Subcutaneous abdominal adipose tissue (tissue), 5 donors: ENCODE measurements around the gene HMGB3.
"Not testable (repeated sequence)": the region's sequence is repeated elsewhere in the genome, so short reads cannot be mapped to it uniquely, and the experiment has no call there.

Experiments
- H3K27ac ChIP-seq: one replicate; pipeline ENCODE4 v1.7.0; 2013; ENCODE audit warnings: low read depth, mild to moderate bottlenecking, inconsistent platforms, low read length, moderate library complexity
- H3K27me3 ChIP-seq, 5 donors: one replicate each; pipeline ENCODE4 v1.7.0; 2013; ENCODE audit warnings: low read length in 5 of 5, inconsistent platforms in 1 of 5; ENCODE audit not compliant: control insufficient read depth in 5 of 5, insufficient read depth in 4 of 5
- H3K36me3 ChIP-seq, 5 donors: one replicate each; pipeline ENCODE4 v1.7.0; 2013; ENCODE audit warnings: low read length in 5 of 5; ENCODE audit not compliant: control insufficient read depth in 5 of 5, insufficient read depth in 5 of 5
- H3K4me1 ChIP-seq, 5 donors: one replicate each; pipeline ENCODE4 v1.7.0; 2013; ENCODE audit warnings: low read length in 5 of 5, mild to moderate bottlenecking in 3 of 5, moderate library complexity in 1 of 5; ENCODE audit not compliant: control insufficient read depth in 5 of 5, insufficient read depth in 5 of 5
- H3K4me3 ChIP-seq, 5 donors: one replicate each; pipeline ENCODE4 v1.7.0; 2013; ENCODE audit warnings: low read length in 5 of 5, low read depth in 1 of 5
- H3K9ac ChIP-seq, 5 donors: one replicate each; pipeline ENCODE4 v1.7.0; 2013; ENCODE audit warnings: low read length in 5 of 5, mild to moderate bottlenecking in 4 of 5, moderate library complexity in 3 of 5
- H3K9me3 ChIP-seq, 5 donors: one replicate each; pipeline ENCODE4 v1.7.0; 2013; ENCODE audit warnings: low read length in 5 of 5; ENCODE audit not compliant: control insufficient read depth in 5 of 5
- donor health status: healthy.
- donor health status: healthy.
- donor health status: healthy.
- donor health status: healthy.
- donor health status: healthy.

Gene HMGB3

DNA sequence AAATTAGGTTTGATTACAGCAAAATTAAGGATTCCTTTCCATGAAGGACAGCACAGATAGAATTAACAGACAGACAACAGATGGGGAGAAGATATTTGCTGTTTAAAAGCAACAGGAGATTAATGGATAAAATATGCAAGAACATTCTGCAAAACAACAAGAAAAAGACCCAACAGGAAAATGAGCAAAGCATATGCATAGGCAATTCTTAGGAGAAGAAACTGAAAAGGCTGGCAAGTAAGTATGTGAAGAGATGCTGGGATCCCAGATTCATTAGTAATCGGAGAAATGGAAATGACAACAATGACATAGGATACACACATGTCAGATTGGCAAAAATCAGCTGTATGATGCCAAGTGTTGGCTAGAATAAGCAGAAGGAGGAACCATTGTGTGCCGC is 27.5 kb upstream of the HMGB3 start:
- H3K27me3 ChIP-seq, result peaks cover 0 to 16% (median 10%) of the 10 kb centered on the region in 5 donors
- H3K4me3 ChIP-seq, result no peak overlapping the region
- H3K9me3 ChIP-seq, result peaks cover 3 to 9% (median 6%) of the 10 kb centered on the region in 5 donors
- H3K27ac ChIP-seq, result no peak overlapping the region
- no peaks in the 10 kb centered on the region for H3K36me3 ChIP-seq
- H3K9ac ChIP-seq, result no peak overlapping the region
- no peaks in the 10 kb centered on the region for H3K4me1 ChIP-seq

DNA sequence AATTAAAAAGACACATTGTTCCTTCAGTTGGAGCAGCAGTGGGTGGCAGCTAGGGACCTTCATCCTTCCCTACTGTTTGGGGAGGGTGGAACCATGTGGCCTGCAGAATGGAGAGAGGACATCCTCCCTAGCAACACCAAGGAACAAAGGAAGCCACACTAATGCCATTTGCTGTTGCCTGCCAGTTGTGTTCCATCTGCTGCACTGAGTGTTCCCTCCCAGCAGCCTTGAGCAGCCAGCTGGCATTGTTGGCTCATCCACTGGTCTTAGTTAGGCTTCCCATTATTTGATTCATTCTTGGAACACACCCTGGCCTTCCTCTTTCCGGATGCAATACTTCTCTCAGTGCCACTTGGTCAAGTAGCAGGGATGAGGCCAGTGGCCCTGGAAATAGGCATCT is 25.0 kb upstream of the HMGB3 start:
- H3K4me1 ChIP-seq, result no peaks in the 10 kb centered on the region
- peaks cover 0 to 9% (median 0%) of the 10 kb centered on the region in 5 donors for H3K27me3 ChIP-seq
- no peak overlapping the region for H3K9ac ChIP-seq
- H3K27ac ChIP-seq, result no peak overlapping the region
- peaks cover 3 to 9% (median 6%) of the 10 kb centered on the region in 5 donors for H3K9me3 ChIP-seq
- H3K36me3 ChIP-seq, result no peaks in the 10 kb centered on the region
- H3K4me3 ChIP-seq, result no peak overlapping the region

DNA sequence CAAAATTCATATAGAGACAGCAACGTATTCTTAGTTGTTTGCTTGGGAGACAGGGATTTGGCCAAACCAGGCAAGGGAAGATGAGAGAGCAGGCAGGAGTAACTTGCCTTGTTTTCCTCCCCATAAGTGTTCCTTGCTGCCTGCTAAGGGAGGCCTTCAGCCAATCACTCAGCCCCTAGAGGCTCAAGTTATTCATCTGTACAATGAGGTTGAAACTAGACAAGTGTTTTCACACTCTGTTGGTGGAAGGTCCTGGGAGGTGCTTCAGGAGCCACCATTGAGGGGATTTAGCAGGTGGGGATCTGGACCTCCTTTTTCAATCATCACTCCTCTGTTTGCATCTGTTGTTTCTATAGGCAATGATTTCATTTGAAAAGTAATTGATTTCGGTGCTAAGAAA is 23.6 kb upstream of the HMGB3 start:
- Histone ChIP-seq H3K9ac (no peak overlapping the region), H3K27me3 (peaks cover 0 to 5% (median 0%) of the 10 kb centered on the region in 5 donors), H3K4me1 (no peaks in the 10 kb centered on the region)

DNA sequence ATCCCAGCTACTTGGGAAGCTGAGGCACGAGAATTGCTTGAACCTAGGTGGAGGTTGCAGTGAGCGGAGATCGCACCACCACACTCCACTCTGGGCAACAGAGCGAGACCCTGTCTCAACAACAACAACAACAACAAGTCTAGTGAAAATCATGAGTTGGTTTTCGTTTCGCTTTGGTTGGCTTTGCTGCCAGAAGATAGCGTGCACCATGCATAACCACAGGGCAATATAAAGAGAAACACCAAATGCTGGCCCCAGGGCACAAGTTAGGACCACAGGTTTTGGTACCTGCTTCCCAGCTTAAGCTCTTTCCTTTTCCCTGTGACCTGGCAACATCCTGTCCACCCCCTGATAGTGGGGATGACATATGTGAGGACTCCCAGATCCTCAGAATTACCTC is 21.5 kb upstream of the HMGB3 start:
- H3K9me3 ChIP-seq, result no peaks in the 10 kb centered on the region
- H3K27me3 ChIP-seq, result peaks cover 0 to 10% (median 3%) of the 10 kb centered on the region in 5 donors
- no peak overlapping the region for H3K4me3 ChIP-seq
- H3K4me1 ChIP-seq, result no peaks in the 10 kb centered on the region
- H3K27ac ChIP-seq, result no peak overlapping the region
- no peak overlapping the region for H3K9ac ChIP-seq
- H3K36me3 ChIP-seq, result no peaks in the 10 kb centered on the region

More for the DNA sequence above, 23.6 kb upstream of the HMGB3 start:
- Histone ChIP-seq H3K36me3 (no peaks in the 10 kb centered on the region), H3K4me3 (no peak overlapping the region), H3K27ac (no peak overlapping the region), H3K9me3 (peaks cover 3 to 9% (median 6%) of the 10 kb centered on the region in 5 donors)

DNA sequence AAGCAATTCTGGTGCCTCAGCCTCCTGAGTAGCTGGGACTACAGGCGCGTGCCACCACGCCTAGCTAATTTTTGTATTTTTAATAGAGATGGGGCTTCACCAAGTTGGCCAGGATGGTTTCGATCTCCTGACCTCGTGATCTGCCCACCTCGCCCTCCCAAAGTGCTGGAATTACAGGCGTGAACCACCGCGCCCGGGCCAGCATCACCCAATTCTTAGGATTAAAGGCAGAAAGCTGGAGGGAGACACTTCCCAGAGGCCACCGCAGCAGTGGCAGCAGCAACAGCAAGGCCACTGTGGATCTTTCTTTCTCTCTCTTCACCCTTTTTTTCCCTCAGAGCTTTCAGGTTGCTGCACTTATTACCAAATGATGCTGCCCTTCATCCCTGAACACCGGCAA is 18.7 kb upstream of the HMGB3 start:
- peaks cover 0 to 19% (median 10%) of the 10 kb centered on the region in 5 donors for H3K27me3 ChIP-seq
- H3K9me3 ChIP-seq, H3K4me3 ChIP-seq, H3K4me1 ChIP-seq, H3K36me3 ChIP-seq, H3K27ac ChIP-seq, H3K9ac ChIP-seq: not testable (repeated sequence)

DNA sequence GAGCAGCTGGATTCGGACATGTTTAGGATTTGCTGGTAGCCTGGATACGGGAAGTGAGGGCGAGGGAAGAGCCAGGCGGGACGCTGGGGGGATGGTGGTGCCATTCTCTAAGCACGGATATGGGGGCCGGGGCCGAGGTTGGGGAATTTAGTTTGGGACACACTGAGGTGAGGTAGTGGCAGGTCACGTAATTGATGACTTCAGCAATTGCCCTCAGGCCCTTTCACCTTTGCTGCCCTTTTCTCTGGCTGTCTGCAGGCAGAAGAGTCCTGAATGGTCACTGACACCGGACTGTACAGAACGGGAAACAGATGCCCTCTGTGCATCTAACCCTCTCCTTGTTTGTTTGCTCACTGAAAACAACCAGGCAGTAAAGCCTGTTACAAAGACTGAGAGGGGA is 16.9 kb upstream of the HMGB3 start:
- H3K27me3 ChIP-seq, result peaks cover 0 to 18% (median 10%) of the 10 kb centered on the region in 5 donors
- H3K27ac ChIP-seq, result no peak overlapping the region
- H3K36me3 ChIP-seq, result no peaks in the 10 kb centered on the region
- H3K4me3 ChIP-seq, result no peak overlapping the region
- H3K9me3 ChIP-seq, result no peaks in the 10 kb centered on the region
- H3K9ac ChIP-seq, result no peak overlapping the region
- H3K4me1 ChIP-seq, result no peaks in the 10 kb centered on the region

DNA sequence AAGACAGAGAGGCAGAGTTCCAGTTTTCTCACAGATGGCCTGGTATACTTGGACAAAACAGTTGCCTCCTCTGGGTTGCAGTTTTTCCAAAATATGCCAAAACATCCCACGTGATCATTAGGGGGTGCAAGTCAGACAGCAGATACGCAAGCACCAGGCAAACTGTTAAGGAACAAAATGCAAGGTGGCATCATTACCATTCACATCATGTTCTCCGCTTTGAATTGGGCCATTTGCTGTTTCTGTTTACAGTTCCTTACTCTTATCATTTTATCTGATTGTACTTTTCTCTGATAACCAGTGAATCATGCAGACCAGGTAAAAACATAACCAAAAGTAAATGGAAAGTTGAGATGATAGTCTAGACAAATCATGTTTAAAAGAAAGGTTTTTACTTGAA is 16.4 kb upstream of the HMGB3 start:
- no peak overlapping the region for H3K4me3 ChIP-seq
- peaks cover 0 to 15% (median 10%) of the 10 kb centered on the region in 5 donors for H3K27me3 ChIP-seq
- H3K27ac ChIP-seq, result no peak overlapping the region
- H3K36me3 ChIP-seq, result no peaks in the 10 kb centered on the region
- no peak overlapping the region for H3K9ac ChIP-seq
- H3K9me3 ChIP-seq, result no peaks in the 10 kb centered on the region
- H3K4me1 ChIP-seq, result no peaks in the 10 kb centered on the region

DNA sequence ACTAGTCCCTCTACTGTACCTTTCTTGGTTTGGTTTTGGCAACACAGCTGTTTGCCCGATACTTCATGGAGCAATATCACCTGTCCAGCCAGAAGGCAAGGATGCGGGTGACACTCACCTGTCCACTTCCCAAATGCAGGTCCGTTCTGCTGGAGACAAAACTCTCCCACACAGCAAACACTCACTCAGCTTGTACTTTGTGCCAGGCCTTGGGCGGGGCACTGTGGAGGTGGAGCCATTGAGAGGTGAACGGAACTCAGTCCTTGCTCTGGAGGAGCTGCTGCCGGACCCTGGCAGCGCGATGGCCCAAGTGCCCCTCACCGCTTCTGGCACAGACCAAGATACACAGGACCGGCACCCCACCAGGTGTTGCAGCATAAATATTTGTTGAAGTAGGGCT is 15.3 kb upstream of the HMGB3 start:
- H3K4me1 ChIP-seq, result no peaks in the 10 kb centered on the region
- no peak overlapping the region for H3K27ac ChIP-seq
- H3K4me3 ChIP-seq, result no peak overlapping the region
- H3K9ac ChIP-seq, result no peak overlapping the region
- H3K27me3 ChIP-seq, result peaks cover 0 to 15% (median 10%) of the 10 kb centered on the region in 5 donors
- no peaks in the 10 kb centered on the region for H3K36me3 ChIP-seq
- H3K9me3 ChIP-seq, result no peaks in the 10 kb centered on the region

DNA sequence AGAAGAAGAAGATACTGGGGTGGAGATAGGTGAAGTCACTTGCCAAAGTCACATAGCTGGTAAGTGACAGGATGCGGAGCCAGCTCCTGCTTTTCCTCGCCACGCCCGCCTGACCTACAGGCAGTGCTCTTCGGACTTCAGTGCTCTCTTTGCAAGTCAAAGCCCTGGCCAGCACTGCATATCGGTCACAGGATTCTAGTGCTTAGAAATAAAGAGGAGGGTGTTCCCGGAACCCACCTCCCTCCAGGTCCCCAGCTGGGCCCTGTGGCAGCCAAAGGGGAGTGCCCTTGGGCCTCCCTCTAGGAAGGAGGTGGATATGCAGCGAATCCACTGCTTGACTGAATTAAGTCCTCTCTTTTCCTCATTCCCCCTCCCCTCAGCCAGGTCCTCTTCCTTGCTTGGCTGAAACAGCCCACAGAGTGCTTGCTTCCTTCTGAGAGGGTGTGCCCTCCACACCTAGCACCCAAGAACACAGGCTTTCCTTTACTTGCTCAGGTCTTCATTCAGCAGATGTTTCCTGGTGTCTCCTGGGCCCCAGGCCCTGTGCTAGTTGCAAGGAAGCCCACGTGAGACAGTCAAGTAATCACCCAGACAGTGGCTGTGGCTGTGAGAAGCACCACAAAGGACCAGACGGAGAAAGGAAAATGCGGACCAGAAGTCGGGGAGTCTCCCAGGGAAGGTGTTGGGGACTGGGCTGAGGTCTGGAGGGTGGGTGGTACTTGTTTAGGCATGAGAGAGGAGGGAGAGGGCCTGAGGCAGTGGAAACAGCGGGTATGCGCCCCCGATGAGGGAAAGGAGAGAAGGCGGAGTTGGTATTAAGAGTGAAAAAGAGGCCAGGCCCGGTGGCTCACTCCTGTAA is 14.0 kb upstream of the HMGB3 start:
- Histone ChIP-seq H3K27ac (no peak overlapping the region), H3K4me1 (no peaks in the 10 kb centered on the region), H3K9me3 (no peaks in the 10 kb centered on the region), H3K27me3 (peaks cover 0 to 15% (median 9%) of the 10 kb centered on the region in 5 donors), H3K9ac (no peak overlapping the region), H3K4me3 (no peak overlapping the region), H3K36me3 (no peaks in the 10 kb centered on the region)

DNA sequence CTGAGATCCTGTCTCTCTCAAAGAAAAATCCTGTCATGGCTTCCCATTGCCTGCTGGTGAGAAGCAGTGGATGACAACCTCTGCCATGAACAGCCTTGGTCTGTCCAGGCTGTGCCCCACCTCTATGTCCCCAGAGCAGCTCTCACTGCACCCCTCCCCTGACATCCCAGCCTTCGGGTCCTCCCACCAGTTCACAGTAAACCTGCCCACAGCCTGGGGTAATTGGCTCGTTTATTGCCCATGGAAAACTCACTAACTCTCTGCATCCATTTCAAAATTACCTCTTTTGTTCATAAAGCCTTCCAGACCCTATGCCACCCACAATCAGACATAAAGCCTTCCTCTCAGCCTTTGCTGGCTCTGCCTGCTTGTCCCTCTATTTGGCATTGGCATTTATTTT is 10.7 kb upstream of the HMGB3 start:
- Histone ChIP-seq H3K4me3 (no peak overlapping the region), H3K9me3 (peaks cover 0 to 2% (median 0%) of the 10 kb centered on the region in 5 donors), H3K27ac (no peak overlapping the region), H3K27me3 (peaks cover 0 to 10% (median 9%) of the 10 kb centered on the region in 5 donors), H3K9ac (no peak overlapping the region), H3K4me1 (peaks cover 0 to 2% (median 0%) of the 10 kb centered on the region in 5 donors), H3K36me3 (no peaks in the 10 kb centered on the region)
